HG03457 (cell line): ENCODE results near the gene AKR7A3.
"Not testable (repeated sequence)": the region's sequence is repeated elsewhere in the genome, so short reads cannot be mapped to it uniquely, and the experiment has no call there.

Experiments used
- ATAC-seq: cut with Tn5 transposase; IDR thresholded peaks from one replicate; pipeline ENCODE4 v1.9.1; 2021; ENCODE audit warnings: moderate number of reproducible peaks; ENCODE audit not compliant: unreplicated experiment

AKR7A3 gene

GRCh38 chr1:19300211-19300610 is 11.6 kb upstream of the AKR7A3 start:
- ATAC-seq, result no peak

DNA sequence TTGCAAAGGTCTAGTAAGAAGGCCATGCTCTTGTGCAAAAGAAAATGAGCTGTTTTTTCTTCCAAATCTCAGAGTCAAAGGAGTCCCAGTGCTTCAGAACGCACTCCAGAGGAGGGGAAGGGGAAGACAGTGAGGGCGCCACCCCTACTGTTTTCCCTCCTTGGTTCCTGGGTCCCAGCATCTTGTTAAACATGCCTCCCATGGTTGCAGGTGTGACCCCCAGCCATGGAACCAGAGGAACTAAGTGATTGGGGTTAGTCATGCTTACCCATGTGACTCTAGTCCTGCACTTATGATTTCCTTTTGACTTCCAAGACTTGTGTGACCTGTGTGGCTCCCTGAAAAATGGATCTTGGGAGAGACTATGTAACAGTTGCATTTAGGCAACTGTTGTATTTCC is 6.1 kb upstream of the AKR7A3 start:
- ATAC-seq, result no peak

- no peak for ATAC-seq
These were observed 674 bp upstream of the AKR7A3 start for GRCh38 chr1:19289244-19289643.

DNA sequence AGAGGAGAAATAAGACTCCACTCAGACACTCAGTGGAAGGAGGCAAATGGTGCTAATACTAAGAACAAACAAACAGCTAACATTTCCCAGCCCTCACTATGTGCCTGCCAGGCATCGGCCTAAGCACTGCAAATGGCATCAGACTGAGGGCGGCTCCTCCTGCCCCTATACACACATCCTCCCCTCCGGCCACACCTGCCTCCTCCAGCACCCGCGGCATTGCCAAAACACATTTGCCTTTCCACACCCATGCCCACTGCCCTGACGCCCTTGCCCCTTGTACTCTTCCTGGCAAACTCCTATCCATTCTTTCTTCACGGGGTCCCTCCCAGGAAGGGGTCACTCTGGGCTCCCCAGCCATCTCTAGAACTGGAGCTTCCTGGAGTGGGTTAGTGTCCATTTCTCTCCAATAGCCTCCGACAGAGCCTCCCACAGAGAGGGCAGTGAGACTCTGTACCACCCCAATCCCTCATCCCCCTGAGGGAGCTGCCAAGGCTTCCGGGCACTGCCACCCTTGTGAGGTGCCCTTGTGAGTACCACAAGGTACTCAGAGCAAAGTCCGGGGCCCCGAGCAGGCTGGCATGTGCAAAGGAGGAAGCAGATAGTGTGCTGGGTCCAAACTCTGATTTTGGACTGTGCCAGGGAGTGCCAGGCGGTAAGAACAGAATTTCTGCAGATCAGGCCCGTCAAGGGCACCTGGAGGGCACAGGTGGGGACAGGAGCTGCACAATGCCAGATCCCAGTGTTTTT is 959 bp downstream of the AKR7A3 start:
- ATAC-seq, result no peak

DNA sequence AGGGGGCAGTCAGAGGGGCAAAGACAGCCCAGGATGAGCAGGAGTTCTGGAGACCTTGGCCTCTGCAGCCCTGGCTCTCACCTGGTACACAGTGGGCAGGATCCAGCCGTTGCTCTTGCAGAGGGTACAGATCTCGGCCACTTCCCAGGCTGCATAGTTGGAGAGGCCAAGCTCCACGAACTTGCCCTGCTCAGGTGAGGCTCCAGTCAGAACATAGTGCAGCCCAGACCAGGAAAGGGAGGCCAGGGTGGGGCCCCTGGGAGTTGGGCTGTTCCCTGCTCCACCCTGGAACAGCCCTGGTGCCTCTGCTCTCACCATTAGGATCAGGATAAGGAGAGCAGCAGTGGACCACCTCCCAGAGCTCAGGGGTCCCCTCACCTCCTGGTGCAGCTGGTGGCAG is 2.8 kb downstream of the AKR7A3 start:
- not testable (repeated sequence) for ATAC-seq

DNA sequence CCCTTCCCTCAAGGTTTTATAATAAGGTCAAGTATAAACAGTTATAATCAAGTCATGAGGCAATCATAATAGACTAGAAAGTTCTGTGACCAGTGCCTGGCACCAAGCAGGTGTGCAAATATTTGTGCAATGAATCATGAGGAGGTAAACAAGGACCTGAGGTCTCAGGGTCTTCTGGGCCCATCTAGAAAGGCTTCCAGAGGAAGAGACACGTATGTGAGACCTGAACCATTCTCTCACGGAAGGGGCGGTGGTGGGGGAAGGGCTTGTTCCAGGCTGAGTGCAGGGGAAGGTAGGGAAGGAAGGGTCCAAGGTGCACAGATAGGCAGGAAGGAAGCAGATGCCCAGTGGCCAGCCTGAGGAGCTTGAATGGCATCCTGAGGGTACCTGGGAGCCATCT is 3.2 kb downstream of the AKR7A3 start:
- not testable (repeated sequence) for ATAC-seq

- ATAC-seq, result no peak
These were observed 3.7 kb downstream of the AKR7A3 start for GRCh38 chr1:19284881-19285280.

- no peak for ATAC-seq
These were observed 4.7 kb downstream of the AKR7A3 start for GRCh38 chr1:19283891-19284290.

DNA sequence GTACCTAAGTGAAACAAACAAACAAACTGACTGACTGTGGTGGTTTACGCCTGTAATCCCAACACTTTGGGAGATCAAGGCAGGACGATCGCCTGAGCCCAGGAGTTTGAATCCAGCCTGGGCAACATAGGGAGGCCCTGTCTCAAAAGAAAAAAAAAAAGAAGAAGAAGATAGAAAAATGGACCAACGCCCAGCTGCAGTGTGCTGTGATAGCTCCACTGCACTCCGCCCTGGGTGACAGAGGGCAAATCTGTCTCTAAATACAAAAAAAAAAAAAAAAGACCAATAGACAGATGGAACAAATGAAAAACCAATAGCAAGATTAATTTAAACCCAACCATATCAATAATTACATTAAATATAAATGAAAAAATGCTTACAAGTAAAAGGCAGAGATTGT is 13.9 kb downstream of the AKR7A3 start:
- ATAC-seq, result no peak

GRCh38 chr1:19273844-19274531 is 14.6 kb downstream of the AKR7A3 start:
- not testable (repeated sequence) for ATAC-seq

- no peak for ATAC-seq
These were observed 15.3 kb downstream of the AKR7A3 start for GRCh38 chr1:19273106-19273843.

DNA sequence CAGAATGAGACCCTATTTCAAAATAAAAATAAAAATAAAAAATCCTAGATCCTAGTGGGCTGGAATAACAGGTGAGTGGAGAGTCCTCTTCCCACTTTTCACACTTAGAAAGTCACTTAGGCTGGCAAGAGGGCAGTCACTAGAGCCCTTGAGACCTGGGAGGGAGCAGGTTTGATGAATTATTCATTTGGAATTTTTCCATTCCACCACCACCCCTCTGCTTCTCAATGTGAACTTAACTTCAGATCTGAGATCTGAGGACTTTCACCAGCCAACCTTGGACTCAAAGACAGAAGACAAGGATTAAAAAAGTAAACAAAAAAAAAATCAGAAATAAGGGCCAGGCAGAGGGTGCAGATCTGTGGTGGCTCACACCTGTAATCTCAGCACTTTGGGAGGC is 16.5 kb downstream of the AKR7A3 start:
- no peak for ATAC-seq

DNA sequence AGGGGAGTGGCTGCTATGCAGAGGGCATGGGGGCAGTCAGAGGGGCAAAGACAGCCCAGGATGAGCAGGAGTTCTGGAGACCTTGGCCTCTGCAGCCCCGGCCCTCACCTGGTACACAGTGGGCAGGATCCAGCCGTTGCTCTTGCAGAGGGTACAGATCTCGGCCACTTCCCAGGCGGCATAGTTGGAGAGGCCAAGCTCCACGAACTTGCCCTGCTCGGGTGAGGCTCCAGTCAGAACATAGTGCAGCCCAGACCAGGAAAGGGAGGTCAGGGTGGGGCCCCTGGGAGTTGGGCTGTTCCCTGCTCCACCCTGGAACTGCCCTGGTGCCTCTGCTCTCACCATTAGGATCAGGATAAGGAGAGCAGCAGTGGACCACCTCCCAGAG is 18.2 kb downstream of the AKR7A3 start:
- ATAC-seq, result not testable (repeated sequence)

- not testable (repeated sequence) for ATAC-seq
These were observed 18.9 kb downstream of the AKR7A3 start for GRCh38 chr1:19269427-19270342.

DNA sequence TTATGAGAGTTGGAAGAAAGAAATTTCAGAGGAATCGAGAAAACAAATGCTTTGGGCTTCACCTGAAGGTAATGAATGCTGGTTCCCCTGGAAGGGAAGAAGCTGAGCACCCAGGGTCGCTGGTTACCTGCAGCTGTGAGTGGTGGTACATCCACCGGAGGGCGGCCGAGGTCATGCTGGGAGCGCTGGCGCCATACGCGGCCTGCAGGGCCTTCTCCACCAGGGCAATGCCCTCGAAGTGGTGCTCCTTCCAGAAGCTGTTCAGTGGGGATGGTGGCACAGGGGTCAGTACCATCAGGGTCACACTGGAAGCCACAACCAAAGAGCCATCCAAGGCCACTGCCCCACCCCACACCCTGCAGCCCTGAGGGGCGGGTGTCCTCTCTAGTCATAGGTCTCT is 20.1 kb downstream of the AKR7A3 start:
- ATAC-seq, result no peak

GRCh38 chr1:19262744-19263143 is 25.8 kb downstream of the AKR7A3 start:
- no peak for ATAC-seq

GRCh38 chr1:19262047-19262446 is 26.5 kb downstream of the AKR7A3 start:
- ATAC-seq, result no peak

- no peak for ATAC-seq
These were observed 28.1 kb downstream of the AKR7A3 start for GRCh38 chr1:19260211-19261138.

DNA sequence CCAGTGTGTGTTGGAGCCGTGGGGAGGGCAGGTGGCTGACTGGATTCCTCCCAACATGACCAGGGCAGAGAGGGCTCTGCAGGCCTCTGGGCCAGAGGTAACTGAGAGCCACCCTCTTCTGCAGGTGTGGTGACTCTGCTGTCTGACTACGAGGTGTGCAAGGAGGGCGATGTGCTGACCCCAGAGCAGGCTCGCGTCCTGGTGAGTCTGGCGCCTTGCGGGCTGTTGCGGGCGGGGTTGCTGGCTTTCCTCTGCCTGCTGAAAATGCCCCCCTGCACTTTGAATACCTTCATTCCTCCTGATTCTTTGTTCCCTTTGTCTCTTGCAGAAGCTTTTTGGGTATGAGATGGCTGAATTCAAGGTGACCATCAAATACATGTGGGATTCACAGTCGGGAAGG is 30.2 kb downstream of the AKR7A3 start:
- no peak for ATAC-seq
